Duodenal mucosa (tissue), 2 donors: ENCODE measurements around the gene SLC32A1.

ENCODE experiments used
- H3K27ac ChIP-seq: one replicate; pipeline ENCODE4 v1.7.0; 2013; ENCODE audit warnings: low read depth, low read length
- H3K27me3 ChIP-seq, 2 donors: one replicate each; pipeline ENCODE4 v1.7.0; 2013; ENCODE audit warnings: low read length in 2 of 2, control low read depth in 1 of 2; ENCODE audit not compliant: insufficient read depth in 2 of 2, control insufficient read depth in 1 of 2
- H3K36me3 ChIP-seq, 2 donors: one replicate each; pipeline ENCODE4 v1.7.0; 2013; ENCODE audit warnings: low read length in 2 of 2, control low read depth in 1 of 2; ENCODE audit not compliant: insufficient read depth in 2 of 2, control insufficient read depth in 1 of 2
- H3K4me1 ChIP-seq, 2 donors: one replicate each; pipeline ENCODE4 v1.7.0; 2013; ENCODE audit warnings: low read length in 2 of 2, control low read depth in 1 of 2; ENCODE audit not compliant: insufficient read depth in 2 of 2, control insufficient read depth in 1 of 2
- H3K4me3 ChIP-seq, 2 donors: one replicate each; pipeline ENCODE4 v1.7.0; 2013; ENCODE audit warnings: low read length in 2 of 2, low read depth in 1 of 2
- H3K9ac ChIP-seq, 2 donors: one replicate each; pipeline ENCODE4 v1.7.0; 2013; ENCODE audit warnings: low read length in 2 of 2, low read depth in 1 of 2
- H3K9me3 ChIP-seq, 2 donors: one replicate each; pipeline ENCODE4 v1.7.0; 2013; ENCODE audit warnings: low read length in 2 of 2, control low read depth in 1 of 2; ENCODE audit not compliant: control insufficient read depth in 1 of 2

The SLC32A1 gene

DNA sequence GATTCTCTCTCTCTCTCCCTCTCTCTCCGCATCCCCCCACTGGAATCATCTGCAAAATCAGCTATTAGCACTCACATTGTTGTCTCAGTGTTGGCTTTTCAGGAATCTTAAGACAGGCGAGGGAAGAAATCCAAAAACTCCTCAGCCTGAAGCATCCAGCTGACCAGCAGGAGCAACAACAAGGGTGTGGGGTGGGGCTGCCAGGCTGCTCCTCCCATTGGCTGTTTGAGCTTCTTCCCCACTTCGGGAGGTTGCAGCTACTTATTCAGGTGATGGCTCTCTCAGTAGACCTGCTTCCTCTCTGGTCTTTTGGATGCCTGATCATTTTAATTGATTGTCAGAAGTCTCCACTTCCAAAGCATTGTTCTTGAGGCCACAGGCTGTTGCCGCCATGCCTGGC lies 24.1 kb upstream of the SLC32A1 start:
- Histone ChIP-seq H3K4me1 (no peaks in the 10 kb centered on the region), H3K36me3 (no peaks in the 10 kb centered on the region), H3K9ac (no peak overlapping the region), H3K9me3 (no peaks in the 10 kb centered on the region), H3K27me3 (peaks cover 0 to 4% of the 10 kb centered on the region in 2 donors), H3K27ac (no peak overlapping the region), H3K4me3 (no peak overlapping the region)

GRCh38 chr20:38700926-38701325 lies 23.4 kb upstream of the SLC32A1 start:
- no peak overlapping the region for H3K4me3 ChIP-seq
- H3K4me1 ChIP-seq, result no peaks in the 10 kb centered on the region
- no peaks in the 10 kb centered on the region for H3K9me3 ChIP-seq
- H3K27me3 ChIP-seq, result peaks cover 0 to 4% of the 10 kb centered on the region in 2 donors
- H3K36me3 ChIP-seq, result no peaks in the 10 kb centered on the region
- no peak overlapping the region for H3K27ac ChIP-seq
- no peak overlapping the region for H3K9ac ChIP-seq

DNA sequence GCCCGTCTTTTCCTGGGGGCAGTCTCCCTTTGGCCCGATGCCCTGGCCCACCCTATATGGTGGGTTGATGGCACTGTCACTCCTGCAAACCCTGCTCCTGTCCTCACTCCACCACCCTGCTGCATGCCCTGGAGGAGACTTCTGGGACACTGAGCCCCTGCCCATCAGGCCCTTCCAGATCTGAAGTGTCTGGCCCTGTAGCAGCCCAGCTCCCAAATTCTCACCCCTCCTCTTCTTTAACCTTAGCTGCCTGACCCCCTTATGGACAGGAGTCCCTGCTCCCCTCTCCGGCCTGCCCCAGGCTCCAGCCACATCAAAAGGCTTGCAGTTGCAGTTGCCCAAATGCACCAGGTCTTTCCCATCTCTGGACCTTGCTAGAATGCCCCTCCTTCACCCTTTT lies 20.8 kb upstream of the SLC32A1 start:
- Histone ChIP-seq H3K4me1 (no peaks in the 10 kb centered on the region), H3K9ac (no peak overlapping the region), H3K4me3 (no peak overlapping the region), H3K9me3 (no peaks in the 10 kb centered on the region), H3K36me3 (no peaks in the 10 kb centered on the region), H3K27ac (no peak overlapping the region), H3K27me3 (peaks cover 0 to 4% of the 10 kb centered on the region in 2 donors)

DNA sequence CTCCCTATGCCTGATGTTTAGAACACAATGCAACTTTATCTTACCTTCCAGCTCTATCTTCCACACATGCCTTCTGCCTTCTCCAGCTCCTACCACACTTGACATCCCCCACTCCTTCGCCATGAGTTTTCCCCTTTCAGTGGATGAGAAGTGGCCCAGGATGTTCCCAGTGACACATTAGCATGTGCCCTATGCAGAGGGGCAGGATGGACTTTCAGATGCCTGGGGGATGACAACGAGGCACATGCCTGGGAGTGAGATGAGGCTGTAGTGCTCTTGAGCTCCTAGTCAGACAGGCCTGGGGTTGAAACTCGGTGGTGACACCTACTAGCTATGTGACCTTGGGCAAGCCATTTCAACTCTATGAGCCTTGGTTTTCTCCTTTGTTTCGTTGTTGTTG lies 20.1 kb upstream of the SLC32A1 start:
- Histone ChIP-seq H3K4me3 (no peak overlapping the region), H3K27ac (no peak overlapping the region), H3K9ac (no peak overlapping the region), H3K36me3 (no peaks in the 10 kb centered on the region), H3K27me3 (peaks cover 0 to 4% of the 10 kb centered on the region in 2 donors), H3K9me3 (no peaks in the 10 kb centered on the region), H3K4me1 (no peaks in the 10 kb centered on the region)

- Histone ChIP-seq H3K4me1 (no peaks in the 10 kb centered on the region), H3K9me3 (no peaks in the 10 kb centered on the region), H3K27me3 (no peaks in the 10 kb centered on the region), H3K4me3 (no peak overlapping the region), H3K36me3 (no peaks in the 10 kb centered on the region), H3K9ac (no peak overlapping the region), H3K27ac (no peak overlapping the region)
These were observed 17.8 kb upstream of the SLC32A1 start for GRCh38 chr20:38706509-38706908.

DNA sequence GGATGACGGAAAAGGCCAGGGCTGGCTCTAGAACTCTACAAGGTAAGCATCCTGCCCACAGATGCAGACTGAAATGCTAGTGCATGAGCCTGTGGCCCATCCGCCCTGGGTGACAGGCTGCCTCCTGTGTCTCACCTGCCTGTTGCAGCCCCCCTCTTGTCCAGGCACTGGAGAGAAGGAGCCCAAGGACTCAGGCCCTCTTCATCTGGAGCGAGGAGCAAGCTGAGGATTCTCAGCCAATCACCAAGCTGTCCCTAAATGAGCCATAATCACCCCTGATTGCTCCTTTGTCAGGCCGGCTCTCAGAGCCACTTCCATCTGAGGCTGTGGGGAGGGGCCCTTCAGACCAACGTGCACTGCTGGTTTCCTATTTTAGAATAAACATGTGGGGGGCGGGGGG lies 10.0 kb upstream of the SLC32A1 start:
- Histone ChIP-seq H3K4me3 (no peak overlapping the region), H3K4me1 (no peaks in the 10 kb centered on the region), H3K27ac (no peak overlapping the region), H3K9me3 (no peaks in the 10 kb centered on the region), H3K27me3 (peaks cover 16 to 28% of the 10 kb centered on the region in 2 donors), H3K36me3 (no peaks in the 10 kb centered on the region), H3K9ac (no peak overlapping the region)

DNA sequence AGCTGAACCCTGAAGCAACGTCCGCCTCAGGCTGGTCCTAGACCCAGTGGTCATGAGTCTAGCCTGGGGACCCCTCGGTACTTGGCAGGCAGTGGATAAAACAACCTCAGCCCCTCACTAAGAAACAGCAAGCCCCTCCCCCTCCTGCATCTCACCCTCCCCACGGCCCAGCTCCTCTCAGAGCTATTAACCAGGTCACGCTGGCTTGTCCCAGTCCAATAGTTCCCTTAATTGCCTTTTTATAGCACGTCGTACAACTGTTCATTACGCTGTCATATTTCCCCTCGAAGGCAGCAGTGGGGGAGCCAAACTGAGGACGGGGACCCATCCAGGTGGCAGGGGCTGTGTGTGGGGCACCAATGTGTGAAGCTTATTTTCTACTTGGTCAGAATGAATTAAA lies 8.6 kb upstream of the SLC32A1 start:
- Histone ChIP-seq H3K9me3 (no peaks in the 10 kb centered on the region), H3K4me3 (no peak overlapping the region), H3K4me1 (no peaks in the 10 kb centered on the region), H3K27ac (no peak overlapping the region), H3K27me3 (peaks cover 25 to 40% of the 10 kb centered on the region in 2 donors), H3K9ac (no peak overlapping the region), H3K36me3 (no peaks in the 10 kb centered on the region)

DNA sequence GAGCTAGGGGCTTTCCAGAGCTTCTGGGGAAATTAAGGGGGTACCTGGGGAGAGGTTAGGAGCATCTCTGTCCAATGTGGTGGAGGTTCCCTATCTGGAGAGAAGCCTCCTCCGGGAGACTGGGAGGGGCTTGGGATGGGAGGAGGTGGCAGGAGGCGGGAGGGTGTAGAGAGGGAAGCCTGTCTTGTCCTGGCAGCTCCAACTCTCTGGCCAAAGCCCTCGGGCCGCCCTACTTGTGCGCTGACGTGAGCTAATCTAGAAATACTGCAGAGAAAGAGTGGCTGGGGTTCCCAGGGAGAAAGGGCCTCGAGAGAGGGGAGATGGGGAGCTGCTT lies 1.6 kb upstream of the SLC32A1 start:
- Histone ChIP-seq H3K9ac (no peak overlapping the region), H3K9me3 (no peaks in the 10 kb centered on the region), H3K27ac (no peak overlapping the region), H3K36me3 (no peaks in the 10 kb centered on the region), H3K27me3 (peaks cover 75 to 86% of the 10 kb centered on the region in 2 donors), H3K4me1 (no peaks in the 10 kb centered on the region), H3K4me3 (no peak overlapping the region)

DNA sequence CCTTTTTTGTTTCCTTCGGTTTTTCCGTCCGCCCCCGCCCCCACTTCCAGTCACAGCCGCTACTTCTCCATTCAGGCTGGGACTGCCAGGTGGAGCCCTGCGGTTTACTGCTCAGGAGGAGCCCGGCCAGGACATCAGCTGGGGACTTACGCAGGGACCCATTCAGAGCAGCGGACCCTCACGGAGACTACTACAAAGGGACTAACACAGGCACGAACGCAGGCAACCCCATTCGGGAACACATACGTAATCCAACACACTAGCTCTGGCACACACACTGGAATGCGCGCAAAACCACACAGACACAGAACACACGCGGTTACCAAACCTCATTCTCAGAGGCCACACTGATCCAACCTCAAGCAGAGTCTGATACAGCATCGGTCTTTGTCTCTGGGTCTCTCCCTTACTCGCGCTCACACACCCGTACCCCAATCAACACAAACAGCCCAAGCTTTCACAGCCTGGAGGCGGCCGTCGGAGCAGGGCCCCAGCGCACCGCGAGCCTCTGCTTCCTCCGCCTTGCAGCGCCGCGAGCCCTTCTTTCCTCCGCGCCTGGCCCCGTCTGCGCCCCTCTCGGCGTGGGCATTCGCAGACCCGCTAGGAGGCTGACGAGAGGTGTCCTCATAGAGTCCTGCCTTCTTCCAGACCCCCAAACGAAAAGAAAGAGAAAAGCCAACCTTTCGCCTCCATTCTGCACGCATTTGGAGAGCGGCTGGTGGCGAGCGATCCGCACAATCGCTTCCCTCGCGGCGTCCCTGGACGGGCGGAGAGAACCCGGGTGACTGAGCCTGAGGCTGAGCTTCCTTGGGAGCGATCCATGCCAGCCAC lies 1.1 kb upstream of the SLC32A1 start:
- Histone ChIP-seq H3K36me3 (no peaks in the 10 kb centered on the region), H3K4me1 (no peaks in the 10 kb centered on the region), H3K27ac (no peak overlapping the region), H3K9ac (no peak overlapping the region), H3K27me3 (peaks cover 80 to 92% of the 10 kb centered on the region in 2 donors), H3K4me3 (no peak overlapping the region), H3K9me3 (no peaks in the 10 kb centered on the region)

GRCh38 chr20:38724626-38725147 lies 401 bp downstream of the SLC32A1 start:
- H3K4me1 ChIP-seq, result peaks cover 0 to under 1% of the 10 kb centered on the region in 2 donors
- no peaks in the 10 kb centered on the region for H3K9me3 ChIP-seq
- no peak overlapping the region for H3K9ac ChIP-seq
- H3K4me3 ChIP-seq, result no peak overlapping the region
- H3K27ac ChIP-seq, result no peak overlapping the region
- peaks cover 85 to 94% of the 10 kb centered on the region in 2 donors for H3K27me3 ChIP-seq
- no peaks in the 10 kb centered on the region for H3K36me3 ChIP-seq
